ENCODE measurements around the gene SLC7A6.
A peak's percentile ranks its signal among the peaks of the same experiment; 100 is the strongest.

The SLC7A6 gene

GRCh38 chr16:68310774-68311511, 46.6 kb downstream of the SLC7A6 start, which contains the start of the genes PRMT7 and SLC7A6OS:
Gene PRMT7, plus strand, starts transcription at chr16:68311019. Its CDS starts 4,961 bp downstream, at chr16:68315980.
Gene SLC7A6OS, minus strand, starts transcription at chr16:68310946. Its CDS starts 20 bp downstream, at chr16:68310926.
- DNase-seq, result peak; percentile 94

GRCh38 chr16:68313116-68313515, 48.8 kb downstream of the SLC7A6 start:
- DNase-seq, result no peak

- no peak for DNase-seq
Measured at GRCh38 chr16:68319185-68319908, 55.0 kb downstream of the SLC7A6 start.

GRCh38 chr16:68324336-68324735, 60.0 kb downstream of the SLC7A6 start:
- no peak for DNase-seq

GRCh38 chr16:68324780-68325357, 60.5 kb downstream of the SLC7A6 start:
- no peak for DNase-seq

- peak; percentile 83 for DNase-seq
Measured at GRCh38 chr16:68328151-68328859, 64.0 kb downstream of the SLC7A6 start.

GRCh38 chr16:68328860-68329390, 64.6 kb downstream of the SLC7A6 start:
- no peak for DNase-seq

- DNase-seq, result no peak
Measured at GRCh38 chr16:68331879-68332410, 67.6 kb downstream of the SLC7A6 start.

GRCh38 chr16:68332411-68333121, 68.2 kb downstream of the SLC7A6 start:
- peak; percentile 14 for DNase-seq

- DNase-seq, result no peak
Measured at GRCh38 chr16:68335175-68335574, 70.8 kb downstream of the SLC7A6 start.

- DNase-seq, result no peak
Measured at GRCh38 chr16:68338326-68339119, 74.2 kb downstream of the SLC7A6 start.

GRCh38 chr16:68339214-68339613, 74.9 kb downstream of the SLC7A6 start:
- no peak for DNase-seq

GRCh38 chr16:68342620-68343019, 78.3 kb downstream of the SLC7A6 start:
- no peak for DNase-seq

GRCh38 chr16:68343137-68343536, 78.8 kb downstream of the SLC7A6 start:
- no peak for DNase-seq

GRCh38 chr16:68344252-68344651, 79.9 kb downstream of the SLC7A6 start:
- DNase-seq, result no peak

GRCh38 chr16:68345351-68345810, 81.1 kb downstream of the SLC7A6 start:
- no peak for DNase-seq

GRCh38 chr16:68345958-68346635, 81.8 kb downstream of the SLC7A6 start:
- DNase-seq, result no peak

GRCh38 chr16:68346892-68347480, 82.7 kb downstream of the SLC7A6 start:
- DNase-seq, result no peak

GRCh38 chr16:68347605-68348004, 83.3 kb downstream of the SLC7A6 start:
- DNase-seq, result no peak

Measured in CD4-positive, alpha-beta T cell treated with Interleukin-17A for 4 hours (primary cell).